Ishikawa (cell line): ENCODE results near the gene GCN1.

Experiments
- CEBPB ChIP-seq: IDR thresholded peaks from 2 replicates; pipeline ENCODE4 v1.6.1; 2012
- CREB1 ChIP-seq: IDR thresholded peaks from 2 replicates; pipeline ENCODE4 v1.6.1; 2012; ENCODE audit warnings: low read depth
- EGR1 ChIP-seq: IDR thresholded peaks from 2 replicates; pipeline ENCODE4 v1.6.1; 2012
- EP300 ChIP-seq: IDR thresholded peaks from 2 replicates; pipeline ENCODE4 v1.6.1; 2012; ENCODE audit warnings: borderline replicate concordance
- FOXM1 ChIP-seq: IDR thresholded peaks from 2 replicates; pipeline ENCODE4 v1.6.1; 2012; ENCODE audit warnings: low read depth, borderline replicate concordance
- NFIC ChIP-seq: IDR thresholded peaks from 2 replicates; pipeline ENCODE4 v1.6.1; 2012
- RAD21 ChIP-seq: IDR thresholded peaks from 2 replicates; pipeline ENCODE4 v1.6.1; 2012; ENCODE audit warnings: low read depth
- TAF1 ChIP-seq: IDR thresholded peaks from 2 replicates; pipeline ENCODE4 v1.6.1; 2012; ENCODE audit warnings: low read depth, mild to moderate bottlenecking
- TCF12 ChIP-seq: IDR thresholded peaks from 2 replicates; pipeline ENCODE4 v1.6.1; 2012; ENCODE audit warnings: low read depth
- TEAD4 ChIP-seq: IDR thresholded peaks from 2 replicates; pipeline ENCODE4 v1.6.1; 2012
- YY1 ChIP-seq: IDR thresholded peaks from 2 replicates; pipeline ENCODE4 v1.6.1; 2012; ENCODE audit warnings: low read depth
- ZBTB7A ChIP-seq: IDR thresholded peaks from 2 replicates; pipeline ENCODE4 v1.6.1; 2012; ENCODE audit warnings: low read depth
- TF ChIP-seq, protein P1 (sequence below): IDR thresholded peaks from 2 replicates; pipeline ENCODE4 v1.6.1; 2012
- TF ChIP-seq, protein P2 (sequence below): IDR thresholded peaks from 2 replicates; pipeline ENCODE4 v1.6.1; 2012; ENCODE audit warnings: low read depth, mild to moderate bottlenecking
- TF ChIP-seq, protein P3 (sequence below): IDR thresholded peaks from 2 replicates; pipeline ENCODE4 v1.6.1; 2012

GCN1 gene

DNA sequence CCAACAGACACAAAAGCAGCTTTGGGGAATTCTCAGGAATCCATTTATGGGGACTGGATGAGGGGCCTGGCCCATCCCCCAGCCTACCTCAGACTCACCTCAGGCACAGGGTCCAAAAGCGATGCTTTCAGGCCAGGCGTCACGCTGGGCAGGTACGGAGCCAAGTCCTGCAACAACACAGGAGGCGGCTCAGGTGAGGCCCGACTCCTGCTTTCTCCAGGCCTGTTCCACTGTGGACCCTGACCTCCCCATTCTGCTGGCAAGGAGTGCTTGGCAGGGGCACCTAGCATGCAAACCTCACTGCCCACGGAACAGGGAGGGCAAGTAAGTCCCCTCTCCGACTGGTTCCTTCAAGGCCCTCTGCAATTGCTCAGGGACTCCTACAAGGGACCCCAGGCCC lies 49.4 kb downstream of the GCN1 start:
- TF ChIP-seq YY1, result no peak
- TF ChIP-seq FOXM1, result no peak
- no peak for TF ChIP-seq ZBTB7A
- TF ChIP-seq TEAD4, result no peak
- TF ChIP-seq EP300, result no peak
- no peak for TF ChIP-seq TCF12
- TF ChIP-seq TAF1, result no peak
- TF ChIP-seq RAD21, result no peak
- TF ChIP-seq, protein P1, sequence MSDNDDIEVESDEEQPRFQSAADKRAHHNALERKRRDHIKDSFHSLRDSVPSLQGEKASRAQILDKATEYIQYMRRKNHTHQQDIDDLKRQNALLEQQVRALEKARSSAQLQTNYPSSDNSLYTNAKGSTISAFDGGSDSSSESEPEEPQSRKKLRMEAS, result no peak
- no peak for TF ChIP-seq CEBPB
- TF ChIP-seq, protein P2, sequence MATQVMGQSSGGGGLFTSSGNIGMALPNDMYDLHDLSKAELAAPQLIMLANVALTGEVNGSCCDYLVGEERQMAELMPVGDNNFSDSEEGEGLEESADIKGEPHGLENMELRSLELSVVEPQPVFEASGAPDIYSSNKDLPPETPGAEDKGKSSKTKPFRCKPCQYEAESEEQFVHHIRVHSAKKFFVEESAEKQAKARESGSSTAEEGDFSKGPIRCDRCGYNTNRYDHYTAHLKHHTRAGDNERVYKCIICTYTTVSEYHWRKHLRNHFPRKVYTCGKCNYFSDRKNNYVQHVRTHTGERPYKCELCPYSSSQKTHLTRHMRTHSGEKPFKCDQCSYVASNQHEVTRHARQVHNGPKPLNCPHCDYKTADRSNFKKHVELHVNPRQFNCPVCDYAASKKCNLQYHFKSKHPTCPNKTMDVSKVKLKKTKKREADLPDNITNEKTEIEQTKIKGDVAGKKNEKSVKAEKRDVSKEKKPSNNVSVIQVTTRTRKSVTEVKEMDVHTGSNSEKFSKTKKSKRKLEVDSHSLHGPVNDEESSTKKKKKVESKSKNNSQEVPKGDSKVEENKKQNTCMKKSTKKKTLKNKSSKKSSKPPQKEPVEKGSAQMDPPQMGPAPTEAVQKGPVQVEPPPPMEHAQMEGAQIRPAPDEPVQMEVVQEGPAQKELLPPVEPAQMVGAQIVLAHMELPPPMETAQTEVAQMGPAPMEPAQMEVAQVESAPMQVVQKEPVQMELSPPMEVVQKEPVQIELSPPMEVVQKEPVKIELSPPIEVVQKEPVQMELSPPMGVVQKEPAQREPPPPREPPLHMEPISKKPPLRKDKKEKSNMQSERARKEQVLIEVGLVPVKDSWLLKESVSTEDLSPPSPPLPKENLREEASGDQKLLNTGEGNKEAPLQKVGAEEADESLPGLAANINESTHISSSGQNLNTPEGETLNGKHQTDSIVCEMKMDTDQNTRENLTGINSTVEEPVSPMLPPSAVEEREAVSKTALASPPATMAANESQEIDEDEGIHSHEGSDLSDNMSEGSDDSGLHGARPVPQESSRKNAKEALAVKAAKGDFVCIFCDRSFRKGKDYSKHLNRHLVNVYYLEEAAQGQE, result no peak
- TF ChIP-seq, protein P3, sequence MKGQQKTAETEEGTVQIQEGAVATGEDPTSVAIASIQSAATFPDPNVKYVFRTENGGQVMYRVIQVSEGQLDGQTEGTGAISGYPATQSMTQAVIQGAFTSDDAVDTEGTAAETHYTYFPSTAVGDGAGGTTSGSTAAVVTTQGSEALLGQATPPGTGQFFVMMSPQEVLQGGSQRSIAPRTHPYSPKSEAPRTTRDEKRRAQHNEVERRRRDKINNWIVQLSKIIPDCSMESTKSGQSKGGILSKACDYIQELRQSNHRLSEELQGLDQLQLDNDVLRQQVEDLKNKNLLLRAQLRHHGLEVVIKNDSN, result no peak
- no peak for TF ChIP-seq EGR1
- TF ChIP-seq NFIC, result no peak
- no peak for TF ChIP-seq CREB1

DNA sequence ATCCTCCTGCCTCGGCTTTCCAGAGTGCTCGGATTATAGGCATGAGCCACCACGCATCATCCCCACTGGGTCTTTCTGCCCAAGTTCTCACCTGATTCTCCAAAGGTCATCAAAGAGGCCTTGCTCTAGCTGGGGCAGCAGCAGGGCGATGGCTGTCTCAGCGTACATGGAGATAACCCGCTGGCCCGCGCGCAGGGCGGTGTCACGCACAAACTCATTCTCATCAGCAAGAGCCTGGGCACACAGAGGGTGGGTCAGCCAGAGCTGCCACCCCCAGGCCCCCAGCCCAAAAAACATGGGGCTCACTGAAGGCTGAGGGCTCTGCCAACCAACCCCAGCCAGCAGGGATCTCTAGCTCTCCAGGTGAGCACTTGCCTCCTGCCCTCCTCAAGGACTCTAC lies 50.3 kb downstream of the GCN1 start:
- TF ChIP-seq TCF12 (no peak), TAF1 (no peak), NFIC (no peak), EP300 (no peak), CEBPB (no peak), YY1 (no peak)
- TF ChIP-seq, protein P2, result no peak

DNA sequence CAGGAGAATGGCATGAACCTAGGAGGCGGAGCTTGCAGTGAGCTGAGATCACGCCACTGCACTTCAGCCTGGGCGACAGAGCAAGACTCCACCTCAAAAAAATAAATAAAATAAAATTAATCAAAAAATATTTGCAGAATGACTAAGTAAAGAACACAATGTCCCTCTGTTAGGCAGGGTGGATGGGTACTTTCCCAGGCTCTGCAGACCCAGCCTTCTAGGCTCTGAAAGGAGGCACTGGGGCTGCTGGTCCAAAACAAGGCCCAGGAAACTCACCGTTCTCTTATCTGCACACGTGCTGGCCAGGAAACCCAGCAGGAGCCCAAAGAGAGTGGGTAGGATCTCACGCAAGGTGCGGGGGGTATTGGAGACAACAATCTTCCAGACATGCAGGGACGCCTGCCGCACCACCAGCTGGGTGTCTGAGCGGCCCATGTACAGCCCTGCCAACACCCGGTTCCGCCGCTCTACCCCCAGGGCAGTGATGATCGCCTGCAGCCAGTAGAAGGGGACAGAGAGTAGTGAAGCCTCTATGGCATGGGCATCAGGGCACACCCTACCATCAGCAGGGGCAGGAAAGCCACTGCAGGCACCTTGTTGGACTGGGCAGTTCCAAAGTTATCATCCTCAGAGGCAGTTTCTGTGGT lies 52.2 kb downstream of the GCN1 start:
- TF ChIP-seq YY1, result no peak
- TF ChIP-seq NFIC, result no peak
- no peak for TF ChIP-seq CEBPB
- TF ChIP-seq ZBTB7A, result no peak
- TF ChIP-seq EGR1, result no peak
- TF ChIP-seq EP300, result no peak
- TF ChIP-seq, protein P3, result no peak
- no peak for TF ChIP-seq FOXM1
- TF ChIP-seq RAD21, result no peak
- TF ChIP-seq, protein P2, result no peak
- TF ChIP-seq, protein P1, result no peak
- TF ChIP-seq TEAD4, result no peak
- no peak for TF ChIP-seq TCF12
- no peak for TF ChIP-seq TAF1
- no peak for TF ChIP-seq CREB1

DNA sequence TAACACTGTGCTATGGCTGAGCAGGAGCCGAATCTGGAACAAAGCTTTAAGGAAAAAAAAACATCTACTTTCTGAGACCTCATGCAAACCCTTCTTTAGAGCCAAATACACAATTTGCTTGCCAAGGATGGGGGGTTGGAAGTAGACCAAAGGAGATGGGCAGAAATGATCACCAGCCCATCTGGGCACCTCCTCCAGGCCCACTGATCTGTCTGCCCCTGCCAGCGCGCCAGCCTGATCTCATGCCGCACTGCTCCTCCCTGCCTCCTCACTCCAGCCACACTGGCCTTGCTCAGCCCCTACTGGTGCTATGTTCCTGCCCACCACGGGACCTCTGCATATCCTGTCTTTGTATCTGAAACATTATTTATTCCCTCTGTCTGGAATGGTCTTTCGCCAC lies 53.2 kb downstream of the GCN1 start:
- TF ChIP-seq, protein P1, result no peak
- TF ChIP-seq, protein P2, result no peak
- TF ChIP-seq RAD21 (no peak), TAF1 (no peak), EGR1 (no peak), EP300 (no peak), ZBTB7A (no peak), CEBPB (no peak), TCF12 (no peak), YY1 (no peak), CREB1 (no peak), FOXM1 (no peak), NFIC (no peak), TEAD4 (no peak)
- TF ChIP-seq, protein P3, result no peak
